NB4 (cell line): ENCODE data around the gene GRAMD4.

Experiments
- DNase-seq: peaks from one replicate; pipeline ENCODE4 v3.0.0; 2010; ENCODE audit warnings: low read depth
- H3K4me3 ChIP-seq: one replicate; pipeline ENCODE4 v1.5.1; 2011; ENCODE audit warnings: mild to moderate bottlenecking, low read depth, low read length, moderate library complexity
- MYC ChIP-seq: IDR thresholded peaks from 2 replicates; pipeline ENCODE4 v1.6.1; 2011; ENCODE audit warnings: low read depth, low read length
- POLR2A ChIP-seq: IDR thresholded peaks from 2 replicates; pipeline ENCODE4 v1.6.1; 2011; ENCODE audit warnings: mild to moderate bottlenecking; ENCODE audit not compliant: insufficient read length; ENCODE audit errors: extremely low read depth
- TF ChIP-seq, protein P1 (sequence below): IDR thresholded peaks from 2 replicates; pipeline ENCODE4 v1.6.1; 2011; ENCODE audit warnings: low read depth, low read length
- TF ChIP-seq, protein P2 (sequence below): IDR thresholded peaks from one replicate; pipeline ENCODE4 v1.5.1; 2012; ENCODE audit warnings: low read depth, low read length

GRAMD4 gene

DNA sequence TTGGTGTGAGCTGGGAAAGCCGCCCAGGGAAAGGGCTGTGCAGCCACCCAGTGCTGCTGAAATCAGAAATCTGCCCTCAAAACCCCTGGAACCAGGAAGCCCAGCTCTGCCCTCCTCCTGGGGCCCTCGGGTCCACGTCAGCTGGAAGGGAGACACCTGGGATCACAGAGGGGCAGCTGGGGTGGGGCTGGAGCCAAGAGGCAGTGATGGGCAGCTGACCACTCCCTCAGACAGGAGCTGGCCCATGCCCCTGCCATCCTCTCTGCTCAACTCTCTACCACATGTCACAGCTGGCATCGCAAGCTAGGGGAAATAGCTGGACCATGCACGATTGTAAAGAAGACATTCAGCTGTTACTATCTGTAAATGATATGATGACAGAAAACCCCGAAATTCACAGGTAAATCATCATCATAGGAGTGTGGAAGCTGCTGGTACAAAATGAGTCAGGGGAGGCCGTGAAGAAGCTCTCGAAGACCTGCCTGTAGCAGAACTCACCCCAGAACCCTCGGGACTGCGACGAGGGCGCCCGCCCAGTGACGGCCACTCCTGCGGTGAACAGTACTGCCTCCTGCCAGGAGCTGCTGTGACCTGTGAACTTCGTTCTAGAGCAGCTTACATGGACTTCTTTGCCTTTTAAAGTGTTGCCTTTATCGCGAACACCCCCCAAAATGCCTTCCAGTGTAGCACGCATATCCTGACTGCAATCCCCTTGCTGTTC lies 62.0 kb downstream of the GRAMD4 start:
- no peak for DNase-seq

DNA sequence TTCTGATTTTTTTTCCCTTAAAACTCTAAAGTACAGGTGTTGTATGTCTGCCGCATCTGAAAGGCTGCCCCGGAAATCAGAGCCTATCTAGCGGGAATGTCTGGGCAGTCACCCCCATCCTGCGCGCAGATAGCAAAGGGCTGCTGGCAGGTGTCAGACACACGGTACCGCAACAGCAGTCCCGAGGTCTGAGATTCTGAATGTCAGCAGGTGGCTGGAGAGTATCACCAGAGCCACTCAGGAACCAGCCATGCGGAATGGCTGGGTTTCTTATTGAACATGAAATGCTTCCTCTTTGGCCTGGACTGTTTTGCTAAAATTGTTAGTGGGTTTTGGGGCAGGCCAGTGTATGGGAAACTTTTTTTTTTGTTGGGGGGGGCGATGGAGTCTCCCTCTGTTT lies 64.5 kb downstream of the GRAMD4 start:
- TF ChIP-seq, protein P1, sequence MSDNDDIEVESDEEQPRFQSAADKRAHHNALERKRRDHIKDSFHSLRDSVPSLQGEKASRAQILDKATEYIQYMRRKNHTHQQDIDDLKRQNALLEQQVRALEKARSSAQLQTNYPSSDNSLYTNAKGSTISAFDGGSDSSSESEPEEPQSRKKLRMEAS: no peak
- TF ChIP-seq MYC (no peak), POLR2A (no peak)
- TF ChIP-seq, protein P2, sequence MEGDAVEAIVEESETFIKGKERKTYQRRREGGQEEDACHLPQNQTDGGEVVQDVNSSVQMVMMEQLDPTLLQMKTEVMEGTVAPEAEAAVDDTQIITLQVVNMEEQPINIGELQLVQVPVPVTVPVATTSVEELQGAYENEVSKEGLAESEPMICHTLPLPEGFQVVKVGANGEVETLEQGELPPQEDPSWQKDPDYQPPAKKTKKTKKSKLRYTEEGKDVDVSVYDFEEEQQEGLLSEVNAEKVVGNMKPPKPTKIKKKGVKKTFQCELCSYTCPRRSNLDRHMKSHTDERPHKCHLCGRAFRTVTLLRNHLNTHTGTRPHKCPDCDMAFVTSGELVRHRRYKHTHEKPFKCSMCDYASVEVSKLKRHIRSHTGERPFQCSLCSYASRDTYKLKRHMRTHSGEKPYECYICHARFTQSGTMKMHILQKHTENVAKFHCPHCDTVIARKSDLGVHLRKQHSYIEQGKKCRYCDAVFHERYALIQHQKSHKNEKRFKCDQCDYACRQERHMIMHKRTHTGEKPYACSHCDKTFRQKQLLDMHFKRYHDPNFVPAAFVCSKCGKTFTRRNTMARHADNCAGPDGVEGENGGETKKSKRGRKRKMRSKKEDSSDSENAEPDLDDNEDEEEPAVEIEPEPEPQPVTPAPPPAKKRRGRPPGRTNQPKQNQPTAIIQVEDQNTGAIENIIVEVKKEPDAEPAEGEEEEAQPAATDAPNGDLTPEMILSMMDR: no peak
- no peak for DNase-seq
- no peak overlapping the region for H3K4me3 ChIP-seq

More for the DNA sequence above, 62.0 kb downstream of the GRAMD4 start:
- no peak overlapping the region for H3K4me3 ChIP-seq
- TF ChIP-seq, protein P2: no peak
- TF ChIP-seq MYC: no peak
- TF ChIP-seq, protein P1: no peak
- no peak for TF ChIP-seq POLR2A

DNA sequence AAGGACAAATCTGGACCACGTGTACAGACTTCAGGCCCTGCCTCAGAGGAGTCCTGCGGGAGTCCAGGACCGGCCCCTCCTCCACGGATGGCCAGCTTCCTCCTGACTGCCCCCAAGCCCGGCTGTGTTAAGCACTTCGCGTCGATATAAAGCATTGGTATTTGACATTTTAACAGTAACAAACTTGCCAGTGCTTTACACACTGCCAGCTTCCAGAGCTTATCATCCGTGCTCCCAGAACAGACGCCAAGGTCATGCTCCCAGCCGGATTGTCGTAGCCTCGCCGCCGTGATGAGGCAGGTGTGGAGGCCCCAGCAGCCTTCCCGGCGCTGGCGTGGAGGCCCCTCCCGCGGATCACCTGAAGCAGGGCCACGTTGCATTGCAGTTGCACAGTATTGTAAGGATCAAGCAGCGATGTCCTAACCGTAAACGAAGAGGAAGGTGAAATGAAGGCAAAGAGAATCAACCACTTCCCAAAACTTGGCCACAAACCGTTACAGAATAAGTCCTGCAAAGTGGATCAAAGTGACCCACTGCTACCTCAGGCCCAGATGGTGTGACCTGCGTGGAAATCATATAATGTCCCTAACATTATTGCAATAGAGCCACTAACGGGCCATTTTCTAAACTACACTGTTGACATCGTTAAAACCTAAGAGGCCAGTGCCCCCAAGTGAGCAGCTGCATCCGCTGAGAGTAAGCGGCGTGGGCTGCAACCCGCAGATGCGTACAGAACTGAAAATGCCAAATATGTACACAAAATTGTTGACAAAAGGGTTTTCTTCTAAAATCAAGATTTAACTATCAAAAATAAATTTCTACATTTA lies 66.2 kb downstream of the GRAMD4 start:
- TF ChIP-seq, protein P2: no peak
- TF ChIP-seq POLR2A (no peak), MYC (no peak)
- TF ChIP-seq, protein P1: no peak
- no peak overlapping the region for H3K4me3 ChIP-seq

DNA sequence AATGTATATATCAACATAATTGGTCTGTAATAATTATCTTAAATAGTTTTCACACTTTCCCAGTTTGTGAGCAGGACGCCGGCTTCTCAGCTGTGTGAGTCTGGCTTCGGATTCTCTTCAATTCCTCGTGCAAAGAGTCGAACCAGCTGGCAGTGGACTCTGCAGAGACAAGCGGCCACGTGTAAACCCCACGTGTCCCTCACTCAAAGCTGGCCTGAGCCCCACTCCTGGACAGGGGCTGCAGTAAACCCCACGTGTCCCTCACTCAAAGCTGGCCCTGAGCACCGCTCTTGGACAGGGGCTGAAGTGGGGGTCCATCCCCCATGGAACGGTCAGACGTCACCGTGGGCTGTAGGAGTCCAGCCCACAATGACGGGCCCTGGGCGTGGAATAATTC lies 66.9 kb downstream of the GRAMD4 start:
- H3K4me3 ChIP-seq: no peak overlapping the region
- TF ChIP-seq, protein P2: no peak
- TF ChIP-seq POLR2A (no peak), MYC (no peak)
- TF ChIP-seq, protein P1: no peak
- no peak for DNase-seq

More for the DNA sequence above, 66.2 kb downstream of the GRAMD4 start:
- peak; percentile 13 for DNase-seq

DNA sequence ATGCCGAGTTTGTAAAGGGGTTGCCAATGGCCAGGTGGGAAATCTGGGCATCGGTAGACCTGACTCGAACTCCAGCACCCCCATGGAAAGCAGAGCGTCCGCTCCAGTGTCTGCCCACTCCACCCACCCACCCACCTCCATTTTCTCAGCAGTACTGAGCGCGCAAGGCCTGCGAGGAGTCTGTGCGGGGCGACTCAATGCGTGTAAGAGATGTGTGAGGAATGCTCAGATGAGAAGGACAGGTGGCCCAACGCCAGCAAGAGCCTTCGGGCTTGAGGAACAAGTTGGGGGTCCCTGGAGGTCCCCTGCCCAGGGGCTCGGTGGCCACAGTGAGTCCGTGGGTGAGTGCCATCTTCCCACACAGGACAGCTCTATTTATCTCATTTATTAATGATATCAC lies 67.3 kb downstream of the GRAMD4 start:
- TF ChIP-seq, protein P2: no peak
- TF ChIP-seq MYC: no peak
- TF ChIP-seq, protein P1: no peak
- TF ChIP-seq POLR2A: no peak
- no peak for DNase-seq
- no peak overlapping the region for H3K4me3 ChIP-seq
